22Rv1 (cell line): Measurements from ENCODE around the gene SDHAF2.
"Not testable (repeated sequence)": the region's sequence is repeated elsewhere in the genome, so short reads cannot be mapped to it uniquely, and the experiment has no call there.

Source experiments
- CTCF ChIP-seq: fragments of 450-650 bp; IDR thresholded peaks from 2 replicates; pipeline ENCODE4 v1.5.1; 2017; ENCODE audit warnings: mild to moderate bottlenecking
- ZFX ChIP-seq: fragments of 450-650 bp; IDR thresholded peaks from 2 replicates; pipeline ENCODE4 v1.6.1; 2017; ENCODE audit warnings: antibody characterized with exemption, borderline replicate concordance

GRCh38 chr11:61479360-61480058 lies 49.6 kb downstream of the SDHAF2 start:
- not testable (repeated sequence) for TF ChIP-seq CTCF, ZFX
